Activated CD4-positive, alpha-beta T cell treated with anti-CD3 and anti-CD28 coated beads, Interleukin-2, amount 10 ng/mL, durations not matched to agents 24 days and 14 days (primary cell): ENCODE results near the gene ERBB3. TPM values are rescaled to one million over a fixed set of nuclear protein-coding genes. Genes with fewer than 3 reads are reported as not detected.

Source experiments
- DNase-seq: peaks from one replicate; pipeline ENCODE4 v3.0.0; 2022
- H3K27ac Mint-ChIP-seq: one replicate; pipeline ENCODE4 v1.8.0; 2022; ENCODE audit warnings: mild to moderate bottlenecking, mixed read lengths
- H3K27me3 Mint-ChIP-seq: one replicate; pipeline ENCODE4 v1.8.0; 2022; ENCODE audit warnings: mixed read lengths
- H3K36me3 Mint-ChIP-seq: one replicate; pipeline ENCODE4 v1.8.0; 2022; ENCODE audit warnings: low read depth, mild to moderate bottlenecking, mixed read lengths
- H3K4me1 Mint-ChIP-seq: one replicate; pipeline ENCODE4 v1.8.0; 2021; ENCODE audit warnings: mixed read lengths
- H3K4me3 Mint-ChIP-seq: one replicate; pipeline ENCODE4 v1.8.0; 2022; ENCODE audit warnings: mild to moderate bottlenecking, moderate library complexity, mixed read lengths
- H3K9me3 Mint-ChIP-seq: one replicate; pipeline ENCODE4 v1.8.0; 2021; ENCODE audit warnings: mixed read lengths
- intact Hi-C: fragments of 100-400 bp; cut with micrococcal nuclease; formaldehyde crosslinking; loops from one replicate; pipeline ENCODE4 v1.15.1; 2023
- total RNA-seq: library from RNA; stranded (reverse); gene quantifications from 2 replicates; pipeline ENCODE4 v1.2.3, GENCODE V29; 2022

Gene ERBB3
- total RNA-seq, 1 donor from 2014 or later = 0.14 TPM

DNA sequence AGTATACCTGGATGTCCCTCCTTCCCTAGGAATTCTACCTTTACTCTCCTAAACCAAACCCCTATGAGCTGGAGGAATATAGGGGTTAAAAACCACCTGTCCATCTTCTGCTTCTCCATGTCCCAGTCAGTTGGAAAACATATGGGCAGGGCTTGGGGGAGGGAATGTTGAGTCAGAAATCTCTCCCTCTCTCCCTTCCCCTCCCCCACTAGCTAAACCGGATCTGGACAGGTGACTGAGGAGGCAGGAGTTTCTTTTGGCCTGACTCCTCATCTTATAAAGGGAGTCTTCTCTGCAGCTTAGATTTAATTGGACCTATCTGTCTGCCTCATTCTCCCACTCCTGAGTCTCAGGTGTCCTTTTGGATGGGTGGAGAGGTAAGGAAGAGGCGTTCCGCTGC lies 6.1 kb downstream of the ERBB3 start:
- DNase-seq = no peak
- Mint-ChIP-seq H3K27me3 (peaks cover 20% of the 10 kb centered on the region), H3K27ac (peak overlapping the region; percentile 19), H3K36me3 (no peaks in the 10 kb centered on the region), H3K9me3 (no peaks in the 10 kb centered on the region), H3K4me1 (peaks cover 7% of the 10 kb centered on the region), H3K4me3 (no peak overlapping the region)
- intact Hi-C loops = no loop called here

DNA sequence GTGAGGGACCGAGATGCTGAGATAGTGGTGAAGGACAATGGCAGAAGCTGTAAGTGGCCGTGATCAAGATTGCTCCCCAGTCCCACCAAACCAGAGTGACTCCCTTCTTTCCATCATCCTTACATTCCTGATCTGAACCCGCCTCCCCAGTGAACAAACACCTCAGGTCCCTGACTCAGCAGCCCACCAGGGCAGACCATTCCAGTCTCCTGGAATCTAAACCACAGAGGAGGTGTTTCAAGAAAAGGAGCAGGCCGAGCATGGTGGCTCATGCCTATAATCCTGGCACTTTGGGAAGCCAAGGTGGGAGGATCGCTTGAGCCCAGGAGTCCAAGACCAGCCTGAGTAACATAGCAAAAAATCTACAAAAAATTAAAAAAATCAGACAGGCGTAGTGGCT lies 6.6 kb downstream of the ERBB3 start:
- H3K4me1 Mint-ChIP-seq = peaks cover 7% of the 10 kb centered on the region
- H3K9me3 Mint-ChIP-seq = no peaks in the 10 kb centered on the region
- H3K4me3 Mint-ChIP-seq = no peak overlapping the region
- H3K27me3 Mint-ChIP-seq = peaks cover 18% of the 10 kb centered on the region
- H3K36me3 Mint-ChIP-seq = no peaks in the 10 kb centered on the region
- intact Hi-C loops = no loop called here
- peak overlapping the region; percentile 19 for H3K27ac Mint-ChIP-seq
- DNase-seq = no peak

GRCh38 chr12:56087220-56087619 lies 7.3 kb downstream of the ERBB3 start:
- H3K27ac Mint-ChIP-seq = no peak overlapping the region
- DNase-seq = no peak
- H3K9me3 Mint-ChIP-seq = no peaks in the 10 kb centered on the region
- intact Hi-C loops = no loop called here
- H3K4me3 Mint-ChIP-seq = no peak overlapping the region
- peaks cover 15% of the 10 kb centered on the region for H3K27me3 Mint-ChIP-seq
- H3K4me1 Mint-ChIP-seq = peaks cover 7% of the 10 kb centered on the region
- no peaks in the 10 kb centered on the region for H3K36me3 Mint-ChIP-seq

GRCh38 chr12:56097738-56098137 lies 17.8 kb downstream of the ERBB3 start:
- no peaks in the 10 kb centered on the region for H3K36me3 Mint-ChIP-seq
- no peak for DNase-seq

DNA sequence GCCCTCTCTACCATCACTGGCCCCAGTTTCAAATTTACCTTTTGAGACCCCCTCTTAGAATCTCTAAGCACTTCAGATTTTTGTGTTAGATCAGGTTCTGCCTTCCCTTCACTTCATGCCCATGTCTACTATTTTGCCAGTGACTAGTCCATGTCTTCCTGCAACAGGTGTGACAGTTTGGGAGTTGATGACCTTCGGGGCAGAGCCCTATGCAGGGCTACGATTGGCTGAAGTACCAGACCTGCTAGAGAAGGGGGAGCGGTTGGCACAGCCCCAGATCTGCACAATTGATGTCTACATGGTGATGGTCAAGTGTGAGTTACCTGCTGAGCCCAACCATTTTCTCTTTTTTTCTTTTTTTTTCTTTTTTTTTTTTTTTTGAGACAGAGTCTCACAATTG lies 18.6 kb downstream of the ERBB3 start:
- H3K9me3 Mint-ChIP-seq = no peaks in the 10 kb centered on the region
- H3K4me1 Mint-ChIP-seq = peaks cover 21% of the 10 kb centered on the region
- intact Hi-C loops = no loop called here
- no peak overlapping the region for H3K27ac Mint-ChIP-seq
- no peak overlapping the region for H3K4me3 Mint-ChIP-seq
- no peak for DNase-seq
- peaks cover 22% of the 10 kb centered on the region for H3K27me3 Mint-ChIP-seq
- H3K36me3 Mint-ChIP-seq = no peaks in the 10 kb centered on the region

More at GRCh38 chr12:56097738-56098137, 17.8 kb downstream of the ERBB3 start:
- intact Hi-C loops = no loop called here
- Mint-ChIP-seq H3K4me3 (no peak overlapping the region), H3K9me3 (no peaks in the 10 kb centered on the region), H3K4me1 (peaks cover 14% of the 10 kb centered on the region), H3K27me3 (peaks cover 27% of the 10 kb centered on the region), H3K27ac (no peak overlapping the region)

- Mint-ChIP-seq H3K36me3 (peaks cover 9% of the 10 kb centered on the region), H3K9me3 (no peaks in the 10 kb centered on the region), H3K27ac (no peak overlapping the region), H3K27me3 (peaks cover 20% of the 10 kb centered on the region), H3K4me1 (peaks cover 26% of the 10 kb centered on the region), H3K4me3 (no peak overlapping the region)
- DNase-seq = no peak
- intact Hi-C loops = loop anchor here (5.0 kb wide), 2 partner anchors 348 to 357 kb away; partner anchors contain the start of genes GDF11 and TIMELESS
These were observed 19.8 kb downstream of the ERBB3 start for GRCh38 chr12:56099787-56100186.

- DNase-seq = no peak
- peaks cover 13% of the 10 kb centered on the region for H3K27me3 Mint-ChIP-seq
- H3K36me3 Mint-ChIP-seq = peaks cover 18% of the 10 kb centered on the region
- H3K9me3 Mint-ChIP-seq = no peaks in the 10 kb centered on the region
- no peak overlapping the region for H3K4me3 Mint-ChIP-seq
- peaks cover 27% of the 10 kb centered on the region for H3K4me1 Mint-ChIP-seq
- intact Hi-C loops = loop anchor here (5.0 kb wide), 2 partner anchors 346 to 359 kb away; partner anchors contain the start of genes GDF11 and TIMELESS
- no peak overlapping the region for H3K27ac Mint-ChIP-seq
These were observed 21.1 kb downstream of the ERBB3 start for GRCh38 chr12:56101045-56101444.

- Mint-ChIP-seq H3K27ac (peak overlapping the region; percentile 98), H3K9me3 (no peaks in the 10 kb centered on the region), H3K4me1 (peaks cover 38% of the 10 kb centered on the region), H3K36me3 (peaks cover 30% of the 10 kb centered on the region), H3K4me3 (peak overlapping the region; percentile 98), H3K27me3 (peaks cover 4% of the 10 kb centered on the region)
- intact Hi-C loops = loop anchor here (5.0 kb wide), 2 partner anchors 345 to 360 kb away; partner anchors contain the start of genes GDF11 and TIMELESS
- no peak for DNase-seq
These were observed 22.7 kb downstream of the ERBB3 start for GRCh38 chr12:56102683-56103065.

DNA sequence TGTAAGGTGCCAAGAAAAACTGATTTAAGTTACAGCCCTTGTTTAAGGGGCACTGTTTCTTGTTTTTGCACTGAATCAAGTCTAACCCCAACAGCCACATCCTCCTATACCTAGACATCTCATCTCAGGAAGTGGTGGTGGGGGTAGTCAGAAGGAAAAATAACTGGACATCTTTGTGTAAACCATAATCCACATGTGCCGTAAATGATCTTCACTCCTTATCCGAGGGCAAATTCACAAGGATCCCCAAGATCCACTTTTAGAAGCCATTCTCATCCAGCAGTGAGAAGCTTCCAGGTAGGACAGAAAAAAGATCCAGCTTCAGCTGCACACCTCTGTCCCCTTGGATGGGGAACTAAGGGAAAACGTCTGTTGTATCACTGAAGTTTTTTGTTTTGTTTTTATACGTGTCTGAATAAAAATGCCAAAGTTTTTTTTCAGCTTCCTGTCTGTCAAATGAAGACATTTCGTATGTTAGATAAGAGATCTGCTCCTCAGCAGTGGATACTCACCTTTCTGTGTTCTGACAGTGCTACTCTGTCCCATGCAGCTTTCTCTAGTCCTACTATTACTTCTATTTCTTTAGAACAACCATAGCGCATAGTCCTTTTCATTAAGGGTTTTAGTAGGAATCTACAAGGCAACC lies 23.2 kb downstream of the ERBB3 start:
- Mint-ChIP-seq H3K9me3 (no peaks in the 10 kb centered on the region), H3K27ac (peak overlapping the region; percentile 98), H3K4me3 (peak overlapping the region; percentile 98), H3K4me1 (peaks cover 38% of the 10 kb centered on the region), H3K36me3 (peaks cover 35% of the 10 kb centered on the region), H3K27me3 (peaks cover 2% of the 10 kb centered on the region)
- peak; percentile 76 for DNase-seq
- intact Hi-C loops = loop anchor here (5.0 kb wide), 2 partner anchors 344 to 361 kb away; partner anchors contain the start of genes GDF11 and TIMELESS

GRCh38 chr12:56103823-56104108 lies 23.8 kb downstream of the ERBB3 start:
- intact Hi-C loops = loop anchor here (1.0 to 5.0 kb wide), 11 partner anchors 13 to 387 kb away; partner anchors contain the start of genes BLOC1S1, GDF11, MYL6B and PYM1
- DNase-seq = no peak
- Mint-ChIP-seq H3K9me3 (no peaks in the 10 kb centered on the region), H3K36me3 (peaks cover 40% of the 10 kb centered on the region), H3K27ac (peak overlapping the region; percentile 98), H3K4me1 (peaks cover 38% of the 10 kb centered on the region), H3K27me3 (no peaks in the 10 kb centered on the region), H3K4me3 (peak overlapping the region; percentile 98)

DNA sequence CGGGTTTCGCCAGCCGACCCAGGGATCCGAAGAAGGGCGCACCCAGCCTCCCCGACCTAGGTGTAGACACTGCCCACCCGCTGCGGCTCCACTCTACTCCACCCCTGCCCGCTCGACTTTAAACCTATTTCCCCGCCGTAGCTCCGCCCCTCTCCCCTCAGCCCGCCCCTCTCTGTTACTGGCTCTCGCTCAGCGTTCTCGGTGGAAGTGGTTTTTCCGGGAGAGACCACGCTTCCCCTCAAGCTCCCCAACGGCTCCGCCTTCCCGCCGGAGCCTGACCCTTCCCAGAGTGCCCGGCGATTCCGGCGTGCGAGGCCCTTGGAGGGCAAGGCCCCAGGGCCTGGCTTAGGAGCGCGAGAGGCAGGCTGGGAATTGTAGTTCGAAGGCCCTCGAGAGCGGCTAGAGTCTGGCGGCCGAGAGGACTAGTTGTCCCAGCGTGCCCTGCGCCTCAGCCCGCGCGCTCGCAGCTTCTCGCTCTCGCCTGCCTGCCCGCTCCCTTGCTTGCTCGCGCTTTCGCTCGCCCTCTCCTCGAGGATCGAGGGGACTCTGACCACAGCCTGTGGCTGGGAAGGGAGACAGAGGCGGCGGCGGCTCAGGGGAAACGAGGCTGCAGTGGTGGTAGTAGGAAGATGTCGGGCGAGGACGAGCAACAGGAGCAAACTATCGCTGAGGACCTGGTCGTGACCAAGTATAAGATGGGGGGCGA lies 24.3 kb downstream of the ERBB3 start, which contains the start of gene PA2G4:
Gene PA2G4, plus strand, starts transcription at position 451 of the 706 bp plus-strand sequence. Its CDS starts 179 bp downstream, at position 630.
- peak within 1 kb of the TSS; percentile 98 for H3K27ac Mint-ChIP-seq
- no peaks in the 10 kb centered on the region for H3K9me3 Mint-ChIP-seq
- H3K27me3 Mint-ChIP-seq = no peaks in the 10 kb centered on the region
- H3K36me3 Mint-ChIP-seq = peaks cover 45% of the 10 kb centered on the region
- H3K4me1 Mint-ChIP-seq = peaks cover 38% of the 10 kb centered on the region
- peak within 1 kb of the TSS; percentile 98 for H3K4me3 Mint-ChIP-seq
- peak; percentile 100 for DNase-seq
- intact Hi-C loops = loop anchor here (1.0 to 5.0 kb wide), 11 partner anchors 12 to 388 kb away; partner anchors contain the start of genes BLOC1S1, GDF11, MYL6B and PYM1

- Mint-ChIP-seq H3K27ac (peak overlapping the region; percentile 98), H3K4me1 (peaks cover 38% of the 10 kb centered on the region), H3K36me3 (peaks cover 51% of the 10 kb centered on the region), H3K9me3 (no peaks in the 10 kb centered on the region), H3K27me3 (no peaks in the 10 kb centered on the region), H3K4me3 (peak overlapping the region; percentile 98)
- intact Hi-C loops = loop anchor here (1.0 to 5.0 kb wide), 11 partner anchors 11 to 389 kb away; partner anchors contain the start of genes BLOC1S1, GDF11, MYL6B and PYM1
- DNase-seq = peak; percentile 75
These were observed 25.0 kb downstream of the ERBB3 start for GRCh38 chr12:56104815-56105608.

DNA sequence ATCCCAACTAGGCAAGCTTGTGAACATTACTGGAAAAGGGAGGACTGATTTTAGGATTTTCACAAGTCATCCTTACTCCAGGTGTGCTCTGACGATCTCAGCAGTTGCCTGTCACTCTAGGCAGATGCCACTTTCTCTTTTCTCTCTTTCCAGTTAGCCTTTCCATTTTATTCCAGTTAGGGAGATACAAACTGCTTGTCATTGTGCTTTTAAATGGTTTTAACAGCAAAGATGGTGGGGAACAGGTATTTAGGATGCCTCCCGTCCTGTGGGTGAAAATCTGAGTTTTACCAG lies 25.6 kb downstream of the ERBB3 start:
- Mint-ChIP-seq H3K27ac (peak overlapping the region; percentile 98), H3K4me3 (peak overlapping the region; percentile 98), H3K4me1 (peaks cover 40% of the 10 kb centered on the region), H3K27me3 (no peaks in the 10 kb centered on the region), H3K36me3 (peaks cover 56% of the 10 kb centered on the region), H3K9me3 (no peaks in the 10 kb centered on the region)
- intact Hi-C loops = no loop called here
- DNase-seq = no peak
